GM21367 (cell line): ENCODE data around the gene STIL.
"Not testable (repeated sequence)": the region's sequence is repeated elsewhere in the genome, so short reads cannot be mapped to it uniquely, and the experiment has no call there.

Experiments
- ATAC-seq: cut with Tn5 transposase; IDR thresholded peaks from one replicate; pipeline ENCODE4 v1.9.1; 2021; ENCODE audit not compliant: unreplicated experiment

The STIL gene

GRCh38 chr1:47323599-47324031, 9.7 kb upstream of the STIL start:
- no peak for ATAC-seq

- not testable (repeated sequence) for ATAC-seq
Observed at GRCh38 chr1:47319968-47320367, 6.0 kb upstream of the STIL start.

- ATAC-seq: no peak
Observed at GRCh38 chr1:47317841-47318240, 3.9 kb upstream of the STIL start.

- ATAC-seq: no peak
Observed at GRCh38 chr1:47309427-47309826, 4.5 kb downstream of the STIL start.

GRCh38 chr1:47302472-47302871, 11.5 kb downstream of the STIL start:
- ATAC-seq: no peak

- ATAC-seq: no peak
Observed at GRCh38 chr1:47298025-47298699, 15.8 kb downstream of the STIL start.

- no peak for ATAC-seq
Observed at GRCh38 chr1:47295579-47295978, 18.4 kb downstream of the STIL start.

- ATAC-seq: not testable (repeated sequence)
Observed at GRCh38 chr1:47294863-47295262, 19.1 kb downstream of the STIL start.

GRCh38 chr1:47288116-47288515, 25.8 kb downstream of the STIL start:
- not testable (repeated sequence) for ATAC-seq

GRCh38 chr1:47280142-47280541, 33.8 kb downstream of the STIL start:
- no peak for ATAC-seq

GRCh38 chr1:47276850-47277249, 37.1 kb downstream of the STIL start:
- ATAC-seq: no peak

- ATAC-seq: not testable (repeated sequence)
Observed at GRCh38 chr1:47275811-47276210, 38.1 kb downstream of the STIL start.

- not testable (repeated sequence) for ATAC-seq
Observed at GRCh38 chr1:47265529-47265928, 48.4 kb downstream of the STIL start.

GRCh38 chr1:47262787-47263413, 51.0 kb downstream of the STIL start:
- ATAC-seq: peak; percentile 65

GRCh38 chr1:47257224-47257623, 56.7 kb downstream of the STIL start:
- no peak for ATAC-seq

- ATAC-seq: no peak
Observed at GRCh38 chr1:47252795-47253194, 61.2 kb downstream of the STIL start.

- ATAC-seq: no peak
Observed at GRCh38 chr1:47252369-47252768, 61.6 kb downstream of the STIL start.

GRCh38 chr1:47249755-47250154, 64.2 kb downstream of the STIL start:
- no peak for ATAC-seq

GRCh38 chr1:47244339-47244862, 69.5 kb downstream of the STIL start:
- no peak for ATAC-seq

GRCh38 chr1:47243910-47244309, 70.0 kb downstream of the STIL start:
- ATAC-seq: no peak

- ATAC-seq: no peak
Observed at GRCh38 chr1:47241114-47242113, 72.5 kb downstream of the STIL start.
